Skeletal muscle satellite cell (primary cell): ENCODE results near the gene IL4.

ENCODE experiments used
- H3K27me3 ChIP-seq: 2 replicates; pipeline ENCODE4 v1.7.0; 2013; ENCODE audit warnings: low read length; ENCODE audit not compliant: control insufficient read depth, insufficient read depth
- H3K36me3 ChIP-seq: 2 replicates; pipeline ENCODE4 v1.7.0; 2013; ENCODE audit warnings: mild to moderate bottlenecking, control low read depth, low read length; ENCODE audit not compliant: insufficient read depth
- H3K4me1 ChIP-seq: 2 replicates; pipeline ENCODE4 v1.7.0; 2013; ENCODE audit warnings: low read length; ENCODE audit not compliant: control insufficient read depth, insufficient read depth
- H3K4me2 ChIP-seq: 2 replicates; pipeline ENCODE4 v1.7.0; 2013; ENCODE audit warnings: mild to moderate bottlenecking, low read length
- H3K4me3 ChIP-seq: 2 replicates; pipeline ENCODE4 v1.7.0; 2013; ENCODE audit warnings: low read length
- H3K9ac ChIP-seq: 2 replicates; pipeline ENCODE4 v1.7.0; 2013; ENCODE audit warnings: mild to moderate bottlenecking, low read depth, low read length, moderate library complexity
- H3K9me3 ChIP-seq: replicated peaks from 2 replicates; pipeline ENCODE4 v1.7.0; 2013; ENCODE audit warnings: mild to moderate bottlenecking, control low read depth, low read length

IL4 gene

GRCh38 chr5:132677682-132678400, 4.1 kb downstream of the IL4 start:
- H3K9ac ChIP-seq: no peak overlapping the region
- no peak overlapping the region for H3K4me3 ChIP-seq
- H3K4me2 ChIP-seq: no peak overlapping the region
- no peaks in the 10 kb centered on the region for H3K9me3 ChIP-seq
- H3K27me3 ChIP-seq: no peaks in the 10 kb centered on the region
- peaks cover 44% of the 10 kb centered on the region for H3K4me1 ChIP-seq
- no peaks in the 10 kb centered on the region for H3K36me3 ChIP-seq

GRCh38 chr5:132678735-132679134, 4.9 kb downstream of the IL4 start:
- no peak overlapping the region for H3K9ac ChIP-seq
- no peak overlapping the region for H3K4me2 ChIP-seq
- no peaks in the 10 kb centered on the region for H3K36me3 ChIP-seq
- H3K27me3 ChIP-seq: no peaks in the 10 kb centered on the region
- peaks cover 44% of the 10 kb centered on the region for H3K4me1 ChIP-seq
- no peak overlapping the region for H3K4me3 ChIP-seq
- H3K9me3 ChIP-seq: no peaks in the 10 kb centered on the region

GRCh38 chr5:132679166-132679565, 5.4 kb downstream of the IL4 start:
- Histone ChIP-seq H3K4me1 (peaks cover 40% of the 10 kb centered on the region), H3K9me3 (no peaks in the 10 kb centered on the region), H3K4me2 (no peak overlapping the region), H3K4me3 (no peak overlapping the region), H3K36me3 (no peaks in the 10 kb centered on the region), H3K27me3 (no peaks in the 10 kb centered on the region), H3K9ac (no peak overlapping the region)

- Histone ChIP-seq H3K4me3 (no peak overlapping the region), H3K4me2 (no peak overlapping the region), H3K9ac (no peak overlapping the region), H3K4me1 (peaks cover 35% of the 10 kb centered on the region), H3K36me3 (no peaks in the 10 kb centered on the region), H3K9me3 (no peaks in the 10 kb centered on the region), H3K27me3 (no peaks in the 10 kb centered on the region)
Observed at GRCh38 chr5:132679717-132680380, 6.1 kb downstream of the IL4 start.

- Histone ChIP-seq H3K4me2 (no peak overlapping the region), H3K9ac (no peak overlapping the region), H3K9me3 (no peaks in the 10 kb centered on the region), H3K4me1 (peaks cover 25% of the 10 kb centered on the region), H3K27me3 (no peaks in the 10 kb centered on the region), H3K36me3 (no peaks in the 10 kb centered on the region), H3K4me3 (no peak overlapping the region)
Observed at GRCh38 chr5:132680780-132681475, 7.1 kb downstream of the IL4 start.

- Histone ChIP-seq H3K4me1 (peaks cover 25% of the 10 kb centered on the region), H3K27me3 (no peaks in the 10 kb centered on the region), H3K4me3 (no peak overlapping the region), H3K36me3 (no peaks in the 10 kb centered on the region), H3K9me3 (no peaks in the 10 kb centered on the region), H3K9ac (no peak overlapping the region), H3K4me2 (no peak overlapping the region)
Observed at GRCh38 chr5:132681476-132681831, 7.7 kb downstream of the IL4 start.

GRCh38 chr5:132681983-132682382, 8.2 kb downstream of the IL4 start:
- Histone ChIP-seq H3K36me3 (no peaks in the 10 kb centered on the region), H3K4me2 (no peak overlapping the region), H3K9ac (no peak overlapping the region), H3K4me1 (peaks cover 20% of the 10 kb centered on the region), H3K9me3 (no peaks in the 10 kb centered on the region), H3K4me3 (no peak overlapping the region), H3K27me3 (no peaks in the 10 kb centered on the region)

- no peak overlapping the region for H3K9ac ChIP-seq
- H3K4me3 ChIP-seq: no peak overlapping the region
- no peaks in the 10 kb centered on the region for H3K27me3 ChIP-seq
- H3K4me1 ChIP-seq: peaks cover 7% of the 10 kb centered on the region
- no peaks in the 10 kb centered on the region for H3K9me3 ChIP-seq
- no peak overlapping the region for H3K4me2 ChIP-seq
- no peaks in the 10 kb centered on the region for H3K36me3 ChIP-seq
Observed at GRCh38 chr5:132684491-132684890, 10.7 kb downstream of the IL4 start.

GRCh38 chr5:132684922-132685720, 11.3 kb downstream of the IL4 start:
- Histone ChIP-seq H3K4me2 (no peak overlapping the region), H3K36me3 (no peaks in the 10 kb centered on the region), H3K9me3 (no peaks in the 10 kb centered on the region), H3K9ac (no peak overlapping the region), H3K27me3 (no peaks in the 10 kb centered on the region), H3K4me1 (peaks cover 2% of the 10 kb centered on the region), H3K4me3 (no peak overlapping the region)

- Histone ChIP-seq H3K36me3 (no peaks in the 10 kb centered on the region), H3K4me1 (no peaks in the 10 kb centered on the region), H3K27me3 (no peaks in the 10 kb centered on the region), H3K9me3 (no peaks in the 10 kb centered on the region), H3K4me2 (no peak overlapping the region), H3K4me3 (no peak overlapping the region), H3K9ac (no peak overlapping the region)
Observed at GRCh38 chr5:132686193-132686592, 12.4 kb downstream of the IL4 start.

- H3K36me3 ChIP-seq: no peaks in the 10 kb centered on the region
- no peak overlapping the region for H3K4me2 ChIP-seq
- no peaks in the 10 kb centered on the region for H3K4me1 ChIP-seq
- no peak overlapping the region for H3K9ac ChIP-seq
- H3K27me3 ChIP-seq: no peaks in the 10 kb centered on the region
- H3K4me3 ChIP-seq: no peak overlapping the region
- no peaks in the 10 kb centered on the region for H3K9me3 ChIP-seq
Observed at GRCh38 chr5:132687995-132688394, 14.2 kb downstream of the IL4 start.
